ENCODE results near the gene PROZ. TPM values are rescaled to one million over a fixed set of nuclear protein-coding genes. Genes with fewer than 3 reads are reported as not detected.

Gene PROZ
- not detected in 2 replicates for total RNA-seq

GRCh38 chr13:113157929-113158747, at the start of gene PROZ:
Gene PROZ (plus strand): TSS chr13:113158648. CDS start chr13:113158661, 13 bp downstream.

GRCh38 chr13:113122550-113123225, 35.8 kb upstream of the PROZ start, which contains the start of gene F10:
Gene F10 (plus strand): TSS chr13:113122799. CDS start chr13:113122856, 57 bp downstream.

GRCh38 chr13:113208421-113209335, 50.2 kb downstream of the PROZ start, which contains the start of gene PCID2:
Gene PCID2 (minus strand): TSS chr13:113208669. CDS start chr13:113208634, 35 bp downstream.

GRCh38 chr13:113209336-113209758, 50.9 kb downstream of the PROZ start, which contains the start of gene CUL4A:
Gene CUL4A (plus strand): TSS chr13:113209613. CDS start chr13:113209628, 15 bp downstream.

Small RNA genes within 50 kb of the gene (small RNA-seq; reads per million reads assigned to genes)
- not detected for gene AL137002.1

Other genes with a start within 250 kb of the PROZ start
- gene MCF2L, start 189.4 kb upstream of the PROZ start, total RNA-seq, result 2.0 and 5.9 TPM in 2 replicates
- gene F7, start 52.9 kb upstream of the PROZ start, total RNA-seq, result under 0.01 TPM in 1 of 2 replicates, not detected in the other
- gene F10, start 35.8 kb upstream of the PROZ start, total RNA-seq, result 0.98 and 6.6 TPM in 2 replicates
- 61.7 and 68.8 TPM in 2 replicates for gene PCID2, start 50.0 kb downstream of the PROZ start, total RNA-seq
- 103 and 130 TPM in 2 replicates for gene CUL4A, start 51.0 kb downstream of the PROZ start, total RNA-seq
- 123 and 129 TPM in 2 replicates for gene LAMP1, start 138.6 kb downstream of the PROZ start, total RNA-seq
- gene GRTP1, start 205.5 kb downstream of the PROZ start, total RNA-seq, result 0.73 and 2.2 TPM in 2 replicates

All from subcutaneous preadipocyte (primary cell).